ENCODE measurements around the gene ESYT2. TPM values are rescaled to one million over a fixed set of nuclear protein-coding genes. Genes with fewer than 3 reads are reported as not detected.

The ESYT2 gene
- total RNA-seq, 6 experiments from 2014 or later = 46.1 to 57.8 (median 52.5) TPM

DNA sequence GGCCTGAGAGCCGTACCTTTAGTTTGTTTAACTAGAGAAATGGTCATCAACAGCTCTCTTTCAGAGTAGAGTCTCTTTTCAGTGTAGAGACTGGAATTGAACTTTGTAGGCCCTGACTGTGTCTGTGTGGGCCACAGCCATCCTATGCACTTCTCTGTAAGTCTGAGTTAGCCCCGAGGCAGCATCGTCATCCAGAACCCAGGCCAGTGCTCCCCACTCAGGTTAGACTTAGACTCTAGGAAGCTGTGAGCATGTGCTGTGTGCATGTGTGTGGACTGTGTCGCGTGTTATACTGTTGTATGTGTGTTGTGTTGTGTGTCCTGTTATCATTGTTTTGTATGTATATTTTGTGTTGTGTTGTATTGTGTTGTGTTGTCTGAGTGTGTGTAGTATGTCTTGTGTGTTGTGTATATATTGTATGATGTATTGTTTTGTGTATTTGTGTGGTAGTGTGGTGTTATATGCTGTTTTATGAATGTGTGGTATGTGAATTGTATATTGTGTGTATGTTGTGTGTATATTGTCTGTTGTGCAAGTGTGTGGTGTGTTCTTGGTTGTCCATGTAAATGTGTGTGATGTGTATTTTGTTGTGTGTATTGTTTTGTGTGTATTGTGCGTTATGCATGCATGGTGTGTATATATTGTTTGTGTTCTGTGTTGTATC, 106.6 kb downstream of the ESYT2 start:
- Mint-ChIP-seq H3K27me3 (ENCODE audit: insufficient read depth) (peaks cover 7% of the 10 kb centered on the region), H3K4me3 (no peak overlapping the region), H3K4me1 (ENCODE audit: low read depth) (no peaks in the 10 kb centered on the region), H3K36me3 (ENCODE audit: low read depth) (no peaks in the 10 kb centered on the region), H3K27ac (no peak overlapping the region), H3K9me3 (no peaks in the 10 kb centered on the region)
- TF ChIP-seq, protein P1, sequence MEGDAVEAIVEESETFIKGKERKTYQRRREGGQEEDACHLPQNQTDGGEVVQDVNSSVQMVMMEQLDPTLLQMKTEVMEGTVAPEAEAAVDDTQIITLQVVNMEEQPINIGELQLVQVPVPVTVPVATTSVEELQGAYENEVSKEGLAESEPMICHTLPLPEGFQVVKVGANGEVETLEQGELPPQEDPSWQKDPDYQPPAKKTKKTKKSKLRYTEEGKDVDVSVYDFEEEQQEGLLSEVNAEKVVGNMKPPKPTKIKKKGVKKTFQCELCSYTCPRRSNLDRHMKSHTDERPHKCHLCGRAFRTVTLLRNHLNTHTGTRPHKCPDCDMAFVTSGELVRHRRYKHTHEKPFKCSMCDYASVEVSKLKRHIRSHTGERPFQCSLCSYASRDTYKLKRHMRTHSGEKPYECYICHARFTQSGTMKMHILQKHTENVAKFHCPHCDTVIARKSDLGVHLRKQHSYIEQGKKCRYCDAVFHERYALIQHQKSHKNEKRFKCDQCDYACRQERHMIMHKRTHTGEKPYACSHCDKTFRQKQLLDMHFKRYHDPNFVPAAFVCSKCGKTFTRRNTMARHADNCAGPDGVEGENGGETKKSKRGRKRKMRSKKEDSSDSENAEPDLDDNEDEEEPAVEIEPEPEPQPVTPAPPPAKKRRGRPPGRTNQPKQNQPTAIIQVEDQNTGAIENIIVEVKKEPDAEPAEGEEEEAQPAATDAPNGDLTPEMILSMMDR (IDR thresholded peaks at IDR 0.05) = no peak
- no peak for DNase-seq

DNA sequence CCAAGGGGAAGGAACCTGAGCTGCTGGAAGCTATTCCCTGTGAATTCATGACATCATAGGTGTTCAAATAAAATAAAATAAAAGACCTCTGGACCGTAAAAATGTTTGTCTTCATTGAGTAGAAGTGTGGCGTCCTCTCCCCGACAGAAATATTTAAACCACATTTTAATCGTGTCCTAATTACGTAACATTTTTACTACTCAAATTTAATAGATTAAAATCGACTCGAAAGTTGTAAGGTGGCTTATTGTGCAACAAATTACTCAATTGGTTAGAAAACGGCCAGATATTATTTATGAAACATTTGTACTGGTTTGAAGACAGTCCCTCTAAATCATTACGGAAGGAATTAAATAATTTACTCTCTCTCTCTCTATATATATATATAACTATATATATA, 109.2 kb downstream of the ESYT2 start:
- Mint-ChIP-seq H3K9me3 (no peaks in the 10 kb centered on the region), H3K4me1 (ENCODE audit: low read depth) (no peaks in the 10 kb centered on the region), H3K36me3 (ENCODE audit: low read depth) (no peaks in the 10 kb centered on the region), H3K4me3 (no peak overlapping the region), H3K27me3 (ENCODE audit: insufficient read depth) (peaks cover 9% of the 10 kb centered on the region), H3K27ac (no peak overlapping the region)
- TF ChIP-seq, protein P1 (IDR thresholded peaks at IDR 0.05) = no peak
- no peak for DNase-seq

DNA sequence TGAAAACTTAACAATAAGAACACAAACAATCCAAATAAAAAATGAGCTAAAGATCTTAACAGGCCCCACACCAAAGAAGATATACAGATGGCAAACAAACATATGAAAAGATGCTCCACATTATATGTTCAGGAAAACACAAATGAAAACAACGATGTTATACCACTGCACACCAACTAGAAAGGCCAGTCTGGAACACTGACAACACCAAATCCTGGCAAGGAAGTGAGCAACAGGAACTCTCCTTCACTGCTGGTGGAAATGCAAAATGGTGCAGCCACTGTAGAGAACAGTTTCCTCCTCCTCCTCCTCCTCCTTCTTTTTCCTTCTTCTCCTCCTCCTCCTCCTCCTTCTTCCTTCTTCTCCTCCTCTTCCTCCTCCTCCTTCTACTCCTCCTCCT, 112.5 kb downstream of the ESYT2 start:
- Mint-ChIP-seq H3K27ac (no peak overlapping the region), H3K27me3 (ENCODE audit: insufficient read depth) (peaks cover 6% of the 10 kb centered on the region)

DNA sequence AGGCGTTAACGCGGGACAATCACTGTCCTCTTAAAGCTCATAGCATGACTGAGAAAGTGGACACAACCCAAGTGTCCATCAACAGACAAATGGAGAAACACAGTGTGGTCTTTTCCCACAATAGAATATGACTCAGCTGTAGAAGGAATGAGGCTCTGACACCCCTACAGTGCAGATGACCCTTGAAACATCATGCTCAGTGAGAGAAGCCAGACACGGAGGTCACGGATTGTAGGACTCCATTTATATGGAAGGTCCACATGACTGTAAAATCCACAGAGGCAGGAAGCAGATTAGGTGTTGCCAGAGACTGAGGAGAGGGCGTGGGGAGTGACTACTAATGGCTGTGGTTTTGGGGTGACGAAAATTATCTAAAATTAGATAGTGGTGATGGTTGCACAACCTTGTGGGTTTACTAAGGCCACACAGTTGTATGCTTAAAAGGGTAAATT, 118.6 kb downstream of the ESYT2 start:
- peaks cover 16% of the 10 kb centered on the region for H3K4me1 Mint-ChIP-seq (ENCODE audit: low read depth)
- peak; percentile 29 for DNase-seq
- peak overlapping the region; percentile 55; the same call in 1 of the 2 replicates for H3K27ac Mint-ChIP-seq
- H3K9me3 Mint-ChIP-seq = no peaks in the 10 kb centered on the region
- TF ChIP-seq, protein P1 (IDR thresholded peaks at IDR 0.05) = no peak
- H3K27me3 Mint-ChIP-seq (ENCODE audit: insufficient read depth) = no peaks in the 10 kb centered on the region
- H3K36me3 Mint-ChIP-seq (ENCODE audit: low read depth) = no peaks in the 10 kb centered on the region; the same call in 1 of the 2 replicates
- H3K4me3 Mint-ChIP-seq = no peak overlapping the region

More for the DNA sequence above, 112.5 kb downstream of the ESYT2 start:
- Mint-ChIP-seq H3K4me1 (ENCODE audit: low read depth) (no peaks in the 10 kb centered on the region), H3K9me3 (no peaks in the 10 kb centered on the region), H3K4me3 (no peak overlapping the region), H3K36me3 (ENCODE audit: low read depth) (no peaks in the 10 kb centered on the region)
- DNase-seq = no peak
- TF ChIP-seq, protein P1 (IDR thresholded peaks at IDR 0.05) = no peak

DNA sequence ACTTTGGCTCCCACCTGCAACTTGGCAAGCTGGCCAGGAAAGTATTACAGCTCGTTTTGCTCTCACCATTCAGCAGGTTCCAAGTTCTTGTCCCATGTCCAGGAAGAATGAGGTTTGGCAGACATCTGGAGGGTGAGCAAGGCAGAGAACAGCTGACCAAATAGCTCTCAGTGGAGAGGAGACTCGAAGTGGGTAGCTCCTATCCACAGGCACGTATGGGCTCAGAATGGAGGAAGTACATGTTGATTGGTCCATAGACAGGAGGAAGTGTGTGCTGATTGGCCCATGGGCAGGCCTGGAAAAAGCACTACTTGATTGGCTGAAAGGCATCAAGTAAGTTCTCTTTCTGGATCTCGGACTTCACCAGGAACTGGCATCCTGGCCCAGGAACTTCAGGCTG, 121.7 kb downstream of the ESYT2 start:
- DNase-seq = no peak
- Mint-ChIP-seq H3K27ac (no peak overlapping the region), H3K9me3 (no peaks in the 10 kb centered on the region), H3K27me3 (ENCODE audit: insufficient read depth) (no peaks in the 10 kb centered on the region), H3K36me3 (ENCODE audit: low read depth) (peaks cover 9% of the 10 kb centered on the region; the same call in 1 of the 2 replicates), H3K4me3 (no peak overlapping the region), H3K4me1 (ENCODE audit: low read depth) (peaks cover 33% of the 10 kb centered on the region)
- TF ChIP-seq, protein P1 (IDR thresholded peaks at IDR 0.05) = no peak

All from HFFc6 (cell line).